GM12801 (cell line): Measurements from ENCODE around the gene TSPAN7.

Experiments used
- TF ChIP-seq, protein P1 (sequence below): IDR thresholded peaks from one replicate; pipeline ENCODE4 v1.5.1; 2011; ENCODE audit warnings: control low read depth; ENCODE audit not compliant: insufficient read length; ENCODE audit errors: extremely low read depth

The TSPAN7 gene

DNA sequence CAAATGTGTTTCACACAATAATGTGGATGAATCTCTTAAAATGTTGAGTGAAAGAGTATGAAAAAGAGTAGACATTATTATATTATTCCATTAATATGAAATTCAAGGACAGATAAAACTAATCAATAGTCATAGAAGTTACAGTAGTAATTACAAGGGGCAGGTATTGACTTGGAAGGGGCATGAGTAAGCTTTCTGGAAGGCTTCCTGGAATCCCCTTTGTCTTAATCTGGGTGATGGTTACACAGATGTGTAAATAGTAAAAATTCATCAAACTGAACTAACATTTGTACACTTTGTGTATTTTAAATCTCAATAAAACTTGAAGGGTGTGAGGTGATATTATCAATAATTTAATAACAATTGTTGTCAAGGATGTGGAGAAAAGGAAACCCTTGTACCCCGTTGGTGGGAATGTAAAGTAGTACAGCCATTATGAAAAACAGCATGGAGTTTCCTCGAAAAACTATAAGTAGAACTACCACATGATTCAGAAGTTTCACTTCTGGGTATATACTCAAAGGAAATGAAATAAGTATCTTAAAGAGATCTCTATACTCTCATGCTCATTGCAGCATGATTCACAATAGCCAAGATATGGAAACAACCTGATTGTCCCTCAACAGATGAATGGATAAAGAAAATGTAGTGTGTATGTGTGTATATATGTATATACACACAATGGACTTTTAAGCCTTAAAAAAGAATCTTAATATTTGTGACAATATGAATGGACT lies 143.0 kb downstream of the TSPAN7 start:
- TF ChIP-seq, protein P1, sequence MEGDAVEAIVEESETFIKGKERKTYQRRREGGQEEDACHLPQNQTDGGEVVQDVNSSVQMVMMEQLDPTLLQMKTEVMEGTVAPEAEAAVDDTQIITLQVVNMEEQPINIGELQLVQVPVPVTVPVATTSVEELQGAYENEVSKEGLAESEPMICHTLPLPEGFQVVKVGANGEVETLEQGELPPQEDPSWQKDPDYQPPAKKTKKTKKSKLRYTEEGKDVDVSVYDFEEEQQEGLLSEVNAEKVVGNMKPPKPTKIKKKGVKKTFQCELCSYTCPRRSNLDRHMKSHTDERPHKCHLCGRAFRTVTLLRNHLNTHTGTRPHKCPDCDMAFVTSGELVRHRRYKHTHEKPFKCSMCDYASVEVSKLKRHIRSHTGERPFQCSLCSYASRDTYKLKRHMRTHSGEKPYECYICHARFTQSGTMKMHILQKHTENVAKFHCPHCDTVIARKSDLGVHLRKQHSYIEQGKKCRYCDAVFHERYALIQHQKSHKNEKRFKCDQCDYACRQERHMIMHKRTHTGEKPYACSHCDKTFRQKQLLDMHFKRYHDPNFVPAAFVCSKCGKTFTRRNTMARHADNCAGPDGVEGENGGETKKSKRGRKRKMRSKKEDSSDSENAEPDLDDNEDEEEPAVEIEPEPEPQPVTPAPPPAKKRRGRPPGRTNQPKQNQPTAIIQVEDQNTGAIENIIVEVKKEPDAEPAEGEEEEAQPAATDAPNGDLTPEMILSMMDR: no peak

DNA sequence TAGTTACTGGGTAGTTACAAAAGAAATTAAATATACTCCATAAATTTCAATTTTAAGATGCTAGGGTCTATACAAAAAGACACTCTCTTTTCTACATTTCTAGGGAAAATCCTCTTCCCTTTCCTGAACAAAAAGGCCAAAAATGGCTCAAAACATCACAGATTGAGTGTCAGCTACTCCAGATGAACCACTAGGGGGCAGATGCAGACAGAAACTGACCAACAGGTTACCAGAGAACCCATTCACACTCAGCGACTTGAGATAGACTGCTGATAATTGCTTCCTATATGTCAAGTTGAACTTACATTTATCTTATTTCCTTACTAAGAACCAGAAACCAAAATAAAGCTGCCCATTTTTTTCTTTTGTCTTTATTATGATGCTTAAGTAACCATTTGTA lies 156.5 kb downstream of the TSPAN7 start:
- TF ChIP-seq, protein P1: no peak

DNA sequence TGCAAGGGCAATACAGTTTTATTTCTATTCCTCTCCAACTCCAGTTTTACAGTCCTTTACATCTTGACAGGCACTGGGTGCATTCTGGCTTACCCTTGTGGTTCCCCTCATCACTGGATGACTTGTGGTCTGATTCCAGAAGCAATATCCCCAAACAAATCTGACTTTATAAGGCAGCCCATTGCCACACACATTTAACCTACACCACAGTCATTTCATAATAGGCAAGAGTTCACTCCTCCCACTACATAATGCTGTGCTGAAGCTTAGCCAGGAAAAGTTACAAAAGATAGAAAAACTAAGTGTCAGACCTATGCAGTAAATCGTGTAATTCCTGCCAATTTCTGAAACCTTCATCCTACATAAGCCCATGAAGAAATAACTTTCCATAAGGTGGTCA lies 157.0 kb downstream of the TSPAN7 start:
- TF ChIP-seq, protein P1: no peak

DNA sequence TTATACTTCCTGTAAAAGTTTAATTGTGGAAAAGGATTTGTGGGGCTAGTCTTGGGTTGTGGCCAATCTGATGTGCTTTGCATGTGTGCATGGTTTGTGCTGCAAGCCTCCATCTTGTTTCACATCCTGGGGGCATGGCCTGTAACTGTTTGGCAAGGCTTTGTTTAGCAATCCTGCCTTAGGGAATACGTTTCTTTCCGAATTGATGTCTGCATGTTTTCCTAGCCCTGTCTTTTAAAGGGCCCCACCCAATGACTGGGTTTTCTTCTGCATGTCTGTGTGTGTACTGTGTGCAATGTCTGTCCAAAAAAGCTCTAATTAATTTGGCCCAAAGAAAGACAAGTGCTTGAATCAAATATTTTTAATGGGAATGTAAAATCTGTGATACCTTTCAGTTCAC lies 165.3 kb downstream of the TSPAN7 start:
- TF ChIP-seq, protein P1: no peak

DNA sequence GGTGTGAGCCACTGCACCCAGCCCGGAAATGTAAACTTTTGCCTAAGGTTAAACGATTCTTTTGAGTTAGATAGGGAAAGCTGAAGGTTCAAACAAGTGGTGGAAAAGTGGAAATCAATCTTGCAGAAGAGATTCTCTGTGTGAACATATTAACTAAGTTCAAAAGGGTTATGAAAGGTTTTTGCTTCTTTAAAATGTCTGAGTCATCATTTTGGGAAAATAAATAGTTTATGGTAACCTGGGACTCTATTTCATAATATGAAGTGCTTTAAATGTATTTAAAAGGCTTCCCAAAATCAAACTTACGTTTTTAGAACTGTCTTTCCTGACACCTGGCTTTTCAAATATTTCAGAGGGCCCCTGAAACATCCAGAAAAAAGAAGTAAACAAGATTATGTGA lies 166.3 kb downstream of the TSPAN7 start:
- TF ChIP-seq, protein P1: no peak

DNA sequence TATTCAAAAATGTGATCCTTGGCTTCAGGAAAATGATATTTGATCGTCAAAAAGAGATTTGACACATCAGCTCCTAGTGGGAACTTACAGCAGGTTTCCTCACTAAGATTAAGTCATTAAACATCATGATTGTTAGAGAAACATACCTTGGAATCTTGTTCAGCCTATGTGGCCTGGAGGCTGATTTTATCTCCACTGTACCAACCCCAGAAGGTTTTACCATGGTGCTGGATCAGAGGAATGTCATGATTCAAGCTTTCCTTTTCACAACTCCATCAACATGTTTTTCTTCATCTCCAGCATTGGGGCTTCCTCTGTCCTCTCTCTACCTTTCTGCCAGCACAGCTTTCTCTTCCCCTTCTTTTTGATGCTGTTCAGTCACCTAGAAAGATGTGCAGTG lies 171.5 kb downstream of the TSPAN7 start:
- TF ChIP-seq, protein P1: no peak
